GM10266 (cell line): ENCODE results near the gene CTNNA3.

ENCODE experiments used
- DNase-seq: peaks from one replicate; pipeline ENCODE4 v3.0.0; 2012; ENCODE audit errors: extremely low spot score
- CTCF ChIP-seq: IDR thresholded peaks from 2 replicates; pipeline ENCODE4 v1.5.1; 2012; ENCODE audit warnings: mild to moderate bottlenecking, low read depth; ENCODE audit not compliant: control insufficient read depth, insufficient read depth; ENCODE audit errors: missing control alignments

The CTNNA3 gene

GRCh38 chr10:66008221-66008620 lies 1687.8 kb downstream of the CTNNA3 start:
- no peak for TF ChIP-seq CTCF
- DNase-seq = no peak

- DNase-seq = no peak
- TF ChIP-seq CTCF = no peak
These were observed 1689.6 kb downstream of the CTNNA3 start for GRCh38 chr10:66006411-66006810.

GRCh38 chr10:65993451-65993850 lies 1702.5 kb downstream of the CTNNA3 start:
- no peak for DNase-seq

GRCh38 chr10:65968871-65969270 lies 1727.1 kb downstream of the CTNNA3 start:
- DNase-seq = no peak
- no peak for TF ChIP-seq CTCF

More at GRCh38 chr10:65993451-65993850, 1702.5 kb downstream of the CTNNA3 start:
- TF ChIP-seq CTCF = no peak

- DNase-seq = no peak
- TF ChIP-seq CTCF = no peak
These were observed 1727.6 kb downstream of the CTNNA3 start for GRCh38 chr10:65968437-65968836.

- no peak for TF ChIP-seq CTCF
- DNase-seq = no peak
These were observed 1731.8 kb downstream of the CTNNA3 start for GRCh38 chr10:65964205-65964604.

- no peak for TF ChIP-seq CTCF
- DNase-seq = no peak
These were observed 1743.9 kb downstream of the CTNNA3 start for GRCh38 chr10:65952086-65952485.
